HG03342 (cell line): Measurements from ENCODE around the gene CUL2.
A peak's percentile ranks its signal among the peaks of the same experiment; 100 is the strongest.
"Not testable (repeated sequence)": the region's sequence is repeated elsewhere in the genome, so short reads cannot be mapped to it uniquely, and the experiment has no call there.

ENCODE experiments used
- ATAC-seq: cut with Tn5 transposase; IDR thresholded peaks from one replicate; pipeline ENCODE4 v1.9.1; 2021; ENCODE audit warnings: mild to moderate bottlenecking, moderate library complexity; ENCODE audit not compliant: unreplicated experiment

CUL2 gene

GRCh38 chr10:35025916-35026315, 64.2 kb downstream of the CUL2 start:
- no peak for ATAC-seq

- ATAC-seq, result no peak
These were observed 69.7 kb downstream of the CUL2 start for GRCh38 chr10:35020481-35020880.

GRCh38 chr10:35019041-35020024, 70.8 kb downstream of the CUL2 start:
- ATAC-seq, result no peak

- ATAC-seq, result no peak
These were observed 72.5 kb downstream of the CUL2 start for GRCh38 chr10:35017608-35018007.

GRCh38 chr10:35015843-35016408, 74.2 kb downstream of the CUL2 start:
- ATAC-seq, result no peak

GRCh38 chr10:35012781-35013180, 77.4 kb downstream of the CUL2 start:
- ATAC-seq, result no peak

- ATAC-seq, result no peak
These were observed 78.4 kb downstream of the CUL2 start for GRCh38 chr10:35011771-35012191.

- ATAC-seq, result no peak
These were observed 82.3 kb downstream of the CUL2 start for GRCh38 chr10:35007858-35008301.

- no peak for ATAC-seq
These were observed 83.3 kb downstream of the CUL2 start for GRCh38 chr10:35006836-35007235.

GRCh38 chr10:35005868-35006267, 84.3 kb downstream of the CUL2 start:
- no peak for ATAC-seq

- no peak for ATAC-seq
These were observed 85.5 kb downstream of the CUL2 start for GRCh38 chr10:35004651-35005050.

GRCh38 chr10:35003906-35004305, 86.2 kb downstream of the CUL2 start:
- ATAC-seq, result no peak

- no peak for ATAC-seq
These were observed 89.2 kb downstream of the CUL2 start for GRCh38 chr10:35000936-35001335.

- ATAC-seq, result no peak
These were observed 90.6 kb downstream of the CUL2 start for GRCh38 chr10:34999532-34999931.

- ATAC-seq, result no peak
These were observed 91.2 kb downstream of the CUL2 start for GRCh38 chr10:34998940-34999339.

GRCh38 chr10:34996843-34997242, 93.3 kb downstream of the CUL2 start:
- ATAC-seq, result no peak

- ATAC-seq, result no peak
These were observed 94.2 kb downstream of the CUL2 start for GRCh38 chr10:34995925-34996324.

GRCh38 chr10:34994565-34995142, 95.5 kb downstream of the CUL2 start:
- ATAC-seq, result peak; percentile 97

GRCh38 chr10:34993782-34994181, 96.4 kb downstream of the CUL2 start:
- ATAC-seq, result no peak

GRCh38 chr10:34991117-34991516, 99.0 kb downstream of the CUL2 start:
- not testable (repeated sequence) for ATAC-seq

- no peak for ATAC-seq
These were observed 101.6 kb downstream of the CUL2 start for GRCh38 chr10:34988397-34989067.
